ENCODE results near the gene PPP1R37. TPM values are rescaled to one million over a fixed set of nuclear protein-coding genes. Genes with fewer than 3 reads are reported as not detected.

The PPP1R37 gene
- total RNA-seq, 1 experiment from 2014 or later: 33.6 TPM

- Histone ChIP-seq H3K9ac (ENCODE audit: extremely low read depth, insufficient read length, low read length) (no peak overlapping the region), H3K4ac (ENCODE audit: low read depth, low read length) (no peak overlapping the region), H2BK12ac (ENCODE audit: insufficient read length, low read depth, low read length) (no peak overlapping the region), H4K8ac (replicated peaks; ENCODE audit: insufficient read length, low read depth, low read length) (no peak overlapping the region), H3K23me2 (ENCODE audit: insufficient read length, low read depth, low read length, poor library complexity, severe bottlenecking) (no peaks in the 10 kb centered on the region), H3K4me2 (ENCODE audit: insufficient read depth, insufficient read length, low read length) (no peak overlapping the region), H3K56ac (ENCODE audit: insufficient read length, low read depth, low read length) (no peak overlapping the region), H4K20me1 (ENCODE audit: control insufficient read depth, insufficient read depth, insufficient read length) (no peaks in the 10 kb centered on the region), H3K27ac (ENCODE audit: insufficient read length, low read depth, low read length) (no peak overlapping the region), H2BK15ac (ENCODE audit: low read depth, low read length) (no peak overlapping the region), H3K79me2 (ENCODE audit: insufficient read depth, low read length) (no peaks in the 10 kb centered on the region), H3K4me1 (ENCODE audit: insufficient read depth, low read length) (no peaks in the 10 kb centered on the region), H2BK5ac (ENCODE audit: insufficient read length, low read length) (no peak overlapping the region), H3K18ac (ENCODE audit: insufficient read length, low read depth, low read length) (no peak overlapping the region), H3K27me3 (ENCODE audit: insufficient read depth, low read length) (no peaks in the 10 kb centered on the region), H3K79me1 (ENCODE audit: insufficient read depth, low read depth, low read length, poor library complexity, severe bottlenecking) (no peaks in the 10 kb centered on the region), H3K23ac (ENCODE audit: insufficient read length, low read depth, low read length) (no peak overlapping the region), H3T11ph (ENCODE audit: low read length) (no peak overlapping the region), H3K14ac (ENCODE audit: insufficient read depth, low read length) (no peak overlapping the region), H2AK5ac (ENCODE audit: insufficient read length, low read length) (no peak overlapping the region), H3K9me3 (ENCODE audit: control insufficient read depth, low read depth, low read length) (no peaks in the 10 kb centered on the region), H2BK120ac (ENCODE audit: low read depth, low read length, poor library complexity, severe bottlenecking) (no peak overlapping the region), H4K91ac (ENCODE audit: insufficient read length, low read depth, low read length) (no peak overlapping the region), H2AFZ (ENCODE audit: low read length) (no peak overlapping the region), H2BK20ac (ENCODE audit: low read depth, low read length, poor library complexity, severe bottlenecking) (no peak overlapping the region), H4K5ac (ENCODE audit: insufficient read length, low read depth, low read length) (no peak overlapping the region)
- 0 out of 4 replicates have a peak, but pooled peaks cover 0 to 2% of the 10 kb centered on the region in 2 experiments for H3K4me1 Mint-ChIP-seq
- WGBS (ENCODE audit: extremely low coverage, insufficient read length, low lambda C conversion rate): no CpG with 5 or more reads among the region's 54 CpGs
- TF ChIP-seq CTCF (conservative IDR thresholded peaks at IDR 0.05): no peak
- no peak overlapping the region for H3K27ac Mint-ChIP-seq
- H3K9me3 Mint-ChIP-seq: no peaks in the 10 kb centered on the region
- H3K4me3 Mint-ChIP-seq: no peak overlapping the region
- DNase-seq: no peak
- peaks cover 9 to 29% (median 27%) of the 10 kb centered on the region in 3 experiments; a peak in 6 of 7 replicates for H3K36me3 Mint-ChIP-seq (ENCODE audit: insufficient read depth in 1 of 3, low read depth in 3 of 3)
- H3K27me3 Mint-ChIP-seq (ENCODE audit: low read depth): no peaks in the 10 kb centered on the region; the same call in 1 of the 2 replicates
Measured at GRCh38 chr19:45145270-45146189, 52.6 kb downstream of the PPP1R37 start.

All from H9 (cell line).